ENCODE data around the gene CIAPIN1.

Gene CIAPIN1

GRCh38 chr16:57392694-57393093 lies 54.5 kb downstream of the CIAPIN1 start:
- no peaks in the 10 kb centered on the region for H3K36me3 ChIP-seq (ENCODE audit: control insufficient read depth, insufficient read depth, low read length)
- no peak overlapping the region for H3K4me3 ChIP-seq (ENCODE audit: low read depth, low read length)
- H3K27me3 ChIP-seq (ENCODE audit: control insufficient read depth, insufficient read depth, low read length): no peaks in the 10 kb centered on the region
- no peaks in the 10 kb centered on the region for H3K4me1 ChIP-seq (ENCODE audit: control insufficient read depth, insufficient read depth, low read length)
- no peak overlapping the region for H3K9ac ChIP-seq (ENCODE audit: low read depth, low read length)
- no peaks in the 10 kb centered on the region for H3K9me3 ChIP-seq (ENCODE audit: control insufficient read depth, insufficient read depth, low read length)

- no peaks in the 10 kb centered on the region for H3K27me3 ChIP-seq (ENCODE audit: control insufficient read depth, insufficient read depth, low read length)
- H3K36me3 ChIP-seq (ENCODE audit: control insufficient read depth, insufficient read depth, low read length): no peaks in the 10 kb centered on the region
- H3K9ac ChIP-seq (ENCODE audit: low read depth, low read length): no peak overlapping the region
- H3K9me3 ChIP-seq (ENCODE audit: control insufficient read depth, insufficient read depth, low read length): no peaks in the 10 kb centered on the region
- H3K4me1 ChIP-seq (ENCODE audit: control insufficient read depth, insufficient read depth, low read length): no peaks in the 10 kb centered on the region
- H3K4me3 ChIP-seq (ENCODE audit: low read depth, low read length): no peak overlapping the region
Observed at GRCh38 chr16:57391708-57392107, 55.5 kb downstream of the CIAPIN1 start.

- Histone ChIP-seq H3K9me3 (ENCODE audit: control insufficient read depth, insufficient read depth, low read length) (no peaks in the 10 kb centered on the region), H3K4me3 (ENCODE audit: low read depth, low read length) (no peak overlapping the region), H3K36me3 (ENCODE audit: control insufficient read depth, insufficient read depth, low read length) (no peaks in the 10 kb centered on the region), H3K4me1 (ENCODE audit: control insufficient read depth, insufficient read depth, low read length) (no peaks in the 10 kb centered on the region), H3K27me3 (ENCODE audit: control insufficient read depth, insufficient read depth, low read length) (no peaks in the 10 kb centered on the region), H3K9ac (ENCODE audit: low read depth, low read length) (no peak overlapping the region)
Observed at GRCh38 chr16:57391300-57391699, 55.9 kb downstream of the CIAPIN1 start.

GRCh38 chr16:57390636-57391295 lies 56.4 kb downstream of the CIAPIN1 start:
- Histone ChIP-seq H3K27me3 (ENCODE audit: control insufficient read depth, insufficient read depth, low read length) (no peaks in the 10 kb centered on the region), H3K4me1 (ENCODE audit: control insufficient read depth, insufficient read depth, low read length) (no peaks in the 10 kb centered on the region), H3K9ac (ENCODE audit: low read depth, low read length) (no peak overlapping the region), H3K36me3 (ENCODE audit: control insufficient read depth, insufficient read depth, low read length) (no peaks in the 10 kb centered on the region), H3K9me3 (ENCODE audit: control insufficient read depth, insufficient read depth, low read length) (no peaks in the 10 kb centered on the region), H3K4me3 (ENCODE audit: low read depth, low read length) (no peak overlapping the region)

- H3K9me3 ChIP-seq (ENCODE audit: control insufficient read depth, insufficient read depth, low read length): no peaks in the 10 kb centered on the region
- no peak overlapping the region for H3K9ac ChIP-seq (ENCODE audit: low read depth, low read length)
- no peak overlapping the region for H3K4me3 ChIP-seq (ENCODE audit: low read depth, low read length)
- H3K27me3 ChIP-seq (ENCODE audit: control insufficient read depth, insufficient read depth, low read length): no peaks in the 10 kb centered on the region
- H3K36me3 ChIP-seq (ENCODE audit: control insufficient read depth, insufficient read depth, low read length): no peaks in the 10 kb centered on the region
- H3K4me1 ChIP-seq (ENCODE audit: control insufficient read depth, insufficient read depth, low read length): no peaks in the 10 kb centered on the region
Observed at GRCh38 chr16:57389087-57389468, 58.1 kb downstream of the CIAPIN1 start.

- H3K9me3 ChIP-seq (ENCODE audit: control insufficient read depth, insufficient read depth, low read length): no peaks in the 10 kb centered on the region
- H3K36me3 ChIP-seq (ENCODE audit: control insufficient read depth, insufficient read depth, low read length): no peaks in the 10 kb centered on the region
- no peak overlapping the region for H3K4me3 ChIP-seq (ENCODE audit: low read depth, low read length)
- no peaks in the 10 kb centered on the region for H3K27me3 ChIP-seq (ENCODE audit: control insufficient read depth, insufficient read depth, low read length)
- no peak overlapping the region for H3K9ac ChIP-seq (ENCODE audit: low read depth, low read length)
- no peaks in the 10 kb centered on the region for H3K4me1 ChIP-seq (ENCODE audit: control insufficient read depth, insufficient read depth, low read length)
Observed at GRCh38 chr16:57388359-57389086, 58.7 kb downstream of the CIAPIN1 start.

- H3K4me1 ChIP-seq (ENCODE audit: control insufficient read depth, insufficient read depth, low read length): no peaks in the 10 kb centered on the region
- no peaks in the 10 kb centered on the region for H3K27me3 ChIP-seq (ENCODE audit: control insufficient read depth, insufficient read depth, low read length)
- no peak overlapping the region for H3K4me3 ChIP-seq (ENCODE audit: low read depth, low read length)
- H3K9me3 ChIP-seq (ENCODE audit: control insufficient read depth, insufficient read depth, low read length): no peaks in the 10 kb centered on the region
- no peaks in the 10 kb centered on the region for H3K36me3 ChIP-seq (ENCODE audit: control insufficient read depth, insufficient read depth, low read length)
- no peak overlapping the region for H3K9ac ChIP-seq (ENCODE audit: low read depth, low read length)
Observed at GRCh38 chr16:57387598-57388354, 59.4 kb downstream of the CIAPIN1 start.

- Histone ChIP-seq H3K36me3 (ENCODE audit: control insufficient read depth, insufficient read depth, low read length) (no peaks in the 10 kb centered on the region), H3K27me3 (ENCODE audit: control insufficient read depth, insufficient read depth, low read length) (no peaks in the 10 kb centered on the region), H3K9ac (ENCODE audit: low read depth, low read length) (no peak overlapping the region), H3K9me3 (ENCODE audit: control insufficient read depth, insufficient read depth, low read length) (no peaks in the 10 kb centered on the region), H3K4me3 (ENCODE audit: low read depth, low read length) (no peak overlapping the region), H3K4me1 (ENCODE audit: control insufficient read depth, insufficient read depth, low read length) (no peaks in the 10 kb centered on the region)
Observed at GRCh38 chr16:57386381-57386951, 60.7 kb downstream of the CIAPIN1 start.

- Histone ChIP-seq H3K9ac (ENCODE audit: low read depth, low read length) (no peak overlapping the region), H3K4me1 (ENCODE audit: control insufficient read depth, insufficient read depth, low read length) (no peaks in the 10 kb centered on the region), H3K9me3 (ENCODE audit: control insufficient read depth, insufficient read depth, low read length) (no peaks in the 10 kb centered on the region), H3K4me3 (ENCODE audit: low read depth, low read length) (no peak overlapping the region), H3K36me3 (ENCODE audit: control insufficient read depth, insufficient read depth, low read length) (no peaks in the 10 kb centered on the region), H3K27me3 (ENCODE audit: control insufficient read depth, insufficient read depth, low read length) (no peaks in the 10 kb centered on the region)
Observed at GRCh38 chr16:57385083-57385482, 62.1 kb downstream of the CIAPIN1 start.

- Histone ChIP-seq H3K9me3 (ENCODE audit: control insufficient read depth, insufficient read depth, low read length) (no peaks in the 10 kb centered on the region), H3K4me3 (ENCODE audit: low read depth, low read length) (no peak overlapping the region), H3K27me3 (ENCODE audit: control insufficient read depth, insufficient read depth, low read length) (no peaks in the 10 kb centered on the region), H3K4me1 (ENCODE audit: control insufficient read depth, insufficient read depth, low read length) (no peaks in the 10 kb centered on the region), H3K36me3 (ENCODE audit: control insufficient read depth, insufficient read depth, low read length) (no peaks in the 10 kb centered on the region), H3K9ac (ENCODE audit: low read depth, low read length) (no peak overlapping the region)
Observed at GRCh38 chr16:57384248-57385070, 62.7 kb downstream of the CIAPIN1 start.

Measured in iPS-15b (cell line).